22Rv1 (cell line): ENCODE measurements around the gene HOXB9.
A peak's percentile ranks its signal among the peaks of the same experiment; 100 is the strongest.

Experiments used
- H3K27ac ChIP-seq: fragments of 450-650 bp; 2 replicates; pipeline ENCODE4 v1.5.1; 2017
- CTCF ChIP-seq: fragments of 450-650 bp; IDR thresholded peaks from 2 replicates; pipeline ENCODE4 v1.5.1; 2017; ENCODE audit warnings: mild to moderate bottlenecking
- ZFX ChIP-seq: fragments of 450-650 bp; IDR thresholded peaks from 2 replicates; pipeline ENCODE4 v1.6.1; 2017; ENCODE audit warnings: antibody characterized with exemption, borderline replicate concordance

Gene HOXB9

GRCh38 chr17:48615047-48615962 is 10.9 kb downstream of the HOXB9 start, which contains the start of gene HOXB8:
TSS of gene HOXB8 (minus strand) at chr17:48615292. CDS start at chr17:48614704, 588 bp downstream.
- peak within 1 kb of the TSS; percentile 96 for H3K27ac ChIP-seq
- TF ChIP-seq CTCF (no peak), ZFX (no peak)

DNA sequence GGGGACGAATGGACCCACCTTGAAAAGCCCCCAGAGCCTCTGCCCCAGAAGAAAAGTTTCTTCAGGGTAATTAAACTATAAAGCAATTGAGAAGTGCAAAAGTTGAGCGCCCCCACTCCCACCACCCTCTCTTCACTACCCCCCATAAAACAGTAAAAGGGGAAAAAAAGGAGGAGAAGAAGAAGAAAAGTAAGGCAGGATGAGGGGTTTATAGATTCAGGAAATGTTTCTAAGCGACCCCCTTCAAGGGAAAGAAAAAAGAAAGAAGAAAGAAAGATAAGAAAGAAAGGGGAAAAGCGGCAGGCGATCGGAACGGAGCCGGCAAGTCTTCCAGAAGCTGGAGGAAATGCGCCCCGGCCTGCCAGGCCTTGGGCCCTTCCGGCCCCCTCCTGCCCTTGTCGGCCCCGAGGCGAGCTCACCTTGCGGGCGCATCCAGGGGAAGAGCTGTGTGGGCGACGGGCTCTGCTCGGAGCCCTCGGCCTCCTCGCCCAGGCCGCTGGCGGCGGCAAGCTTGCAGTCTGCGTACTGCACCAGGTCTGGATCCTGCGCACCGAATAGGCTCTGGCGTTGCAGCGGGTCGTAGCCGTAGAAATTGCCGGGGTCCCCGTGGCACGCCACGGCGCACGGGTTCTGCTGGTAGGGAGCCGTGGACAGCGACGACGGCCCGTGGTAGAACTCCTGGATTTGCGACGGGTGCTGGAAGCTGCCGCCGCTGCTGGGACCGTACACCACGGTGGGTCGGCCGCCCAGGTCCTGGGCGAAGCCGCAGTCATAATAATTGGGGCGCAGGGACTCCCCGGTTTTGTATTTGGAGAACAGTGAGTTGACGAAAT is 12.1 kb downstream of the HOXB9 start:
- peak overlapping the region; percentile 96 for H3K27ac ChIP-seq

GRCh38 chr17:48612854-48613691 is 13.1 kb downstream of the HOXB9 start:
- no peak for TF ChIP-seq ZFX
- peak; percentile 34 for TF ChIP-seq CTCF
- peak overlapping the region; percentile 96 for H3K27ac ChIP-seq

More for the DNA sequence above, 12.1 kb downstream of the HOXB9 start:
- no peak for TF ChIP-seq CTCF

DNA sequence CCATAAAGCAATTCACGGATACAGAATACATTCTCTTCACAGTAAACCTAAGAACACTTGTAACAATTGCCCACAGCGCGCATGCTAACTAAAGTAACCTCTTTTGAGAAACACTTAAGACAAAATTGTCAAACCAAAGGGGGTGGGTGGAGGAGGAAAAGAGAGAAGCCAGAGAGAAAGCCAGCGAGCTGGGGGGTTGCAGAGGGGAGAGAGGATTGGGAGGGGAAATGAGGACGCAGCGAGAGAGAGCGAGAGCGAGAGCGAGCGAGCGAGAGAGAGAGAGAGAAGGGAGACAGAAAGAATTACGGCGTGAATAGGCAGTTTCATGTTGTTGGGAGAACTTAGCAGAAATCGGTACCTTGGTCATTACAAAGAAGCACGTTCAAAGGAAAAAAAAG is 13.7 kb downstream of the HOXB9 start:
- TF ChIP-seq CTCF: no peak
- no peak for TF ChIP-seq ZFX
- H3K27ac ChIP-seq: peak overlapping the region; percentile 96

- no peak for TF ChIP-seq ZFX
- TF ChIP-seq CTCF: no peak
- H3K27ac ChIP-seq: peak overlapping the region; percentile 96
Observed at GRCh38 chr17:48611681-48612455, 14.3 kb downstream of the HOXB9 start.

- TF ChIP-seq CTCF (no peak), ZFX (no peak)
- H3K27ac ChIP-seq: peak overlapping the region; percentile 96
Observed at GRCh38 chr17:48611213-48611612, 14.9 kb downstream of the HOXB9 start.
